H9 (cell line): Measurements from ENCODE around the gene UTS2B. TPM values are rescaled to one million over a fixed set of nuclear protein-coding genes. Genes with fewer than 3 reads are reported as not detected.

Experiments used
- DNase-seq: peaks from one replicate; pipeline ENCODE4 v3.0.0-alpha.2; 2017
- H2AFZ ChIP-seq: one replicate; pipeline ENCODE4 v1.6.1; 2013; ENCODE audit warnings: mild to moderate bottlenecking, low read length, control low read depth, moderate library complexity
- H2AK5ac ChIP-seq: 2 replicates; pipeline ENCODE4 v1.6.1; 2013; ENCODE audit warnings: low read length, control low read depth, mixed read lengths; ENCODE audit not compliant: insufficient read length
- H2BK120ac ChIP-seq: one replicate; pipeline ENCODE4 v1.6.1; 2013; ENCODE audit warnings: low read depth, mild to moderate bottlenecking, low read length, control low read depth, inconsistent platforms; ENCODE audit not compliant: poor library complexity, severe bottlenecking
- H2BK12ac ChIP-seq: 2 replicates; pipeline ENCODE4 v1.6.1; 2013; ENCODE audit warnings: low read length, control low read depth, mixed read lengths, low read depth; ENCODE audit not compliant: insufficient read length
- H2BK15ac ChIP-seq: 2 replicates; pipeline ENCODE4 v1.6.1; 2013; ENCODE audit warnings: low read depth, low read length, control low read depth
- H2BK20ac ChIP-seq: one replicate; pipeline ENCODE4 v1.6.1; 2013; ENCODE audit warnings: low read depth, mild to moderate bottlenecking, low read length, control low read depth, inconsistent platforms; ENCODE audit not compliant: poor library complexity, severe bottlenecking
- H2BK5ac ChIP-seq: 2 replicates; pipeline ENCODE4 v1.6.1; 2013; ENCODE audit warnings: low read length, control low read depth, mixed read lengths; ENCODE audit not compliant: insufficient read length
- H3K14ac ChIP-seq: 2 replicates; pipeline ENCODE4 v1.6.1; 2013; ENCODE audit warnings: low read length, control low read depth; ENCODE audit not compliant: insufficient read depth
- H3K18ac ChIP-seq: 2 replicates; pipeline ENCODE4 v1.6.1; 2013; ENCODE audit warnings: low read depth, mild to moderate bottlenecking, mixed read lengths, low read length, control low read depth; ENCODE audit not compliant: insufficient read length
- H3K23ac ChIP-seq: 2 replicates; pipeline ENCODE4 v1.6.1; 2013; ENCODE audit warnings: low read length, control low read depth, mixed read lengths, low read depth; ENCODE audit not compliant: insufficient read length
- H3K23me2 ChIP-seq: 2 replicates; pipeline ENCODE4 v1.6.1; 2013; ENCODE audit warnings: low read depth, mild to moderate bottlenecking, mixed read lengths, low read length, control low read depth; ENCODE audit not compliant: insufficient read length, poor library complexity, severe bottlenecking
- H3K27ac ChIP-seq: 2 replicates; pipeline ENCODE4 v1.5.1; 2013; ENCODE audit warnings: low read length, control low read depth, mixed read lengths, low read depth; ENCODE audit not compliant: insufficient read length
- H3K27me3 ChIP-seq: 2 replicates; pipeline ENCODE4 v1.6.1; 2013; ENCODE audit warnings: low read length, control low read depth, inconsistent platforms; ENCODE audit not compliant: insufficient read depth
- H3K4ac ChIP-seq: 2 replicates; pipeline ENCODE4 v1.6.1; 2013; ENCODE audit warnings: low read depth, mild to moderate bottlenecking, control low read depth, inconsistent platforms, low read length, moderate library complexity
- H3K4me1 ChIP-seq: 2 replicates; pipeline ENCODE4 v1.6.1; 2013; ENCODE audit warnings: low read length, control low read depth, inconsistent platforms; ENCODE audit not compliant: insufficient read depth
- H3K4me2 ChIP-seq: 2 replicates; pipeline ENCODE4 v1.6.1; 2013; ENCODE audit warnings: low read length, control low read depth, mixed read lengths; ENCODE audit not compliant: insufficient read length, insufficient read depth
- H3K56ac ChIP-seq: 2 replicates; pipeline ENCODE4 v1.6.1; 2013; ENCODE audit warnings: low read depth, mild to moderate bottlenecking, mixed read lengths, low read length, control low read depth; ENCODE audit not compliant: insufficient read length
- H3K79me1 ChIP-seq: 2 replicates; pipeline ENCODE4 v1.6.1; 2013; ENCODE audit warnings: low read depth, mild to moderate bottlenecking, moderate library complexity, low read length, control low read depth, inconsistent platforms; ENCODE audit not compliant: insufficient read depth, poor library complexity, severe bottlenecking
- H3K79me2 ChIP-seq: 2 replicates; pipeline ENCODE4 v1.6.1; 2013; ENCODE audit warnings: low read length, control low read depth, inconsistent platforms; ENCODE audit not compliant: insufficient read depth
- H3K9ac ChIP-seq: 2 replicates; pipeline ENCODE4 v1.6.1; 2013; ENCODE audit warnings: low read length, control low read depth, mixed read lengths; ENCODE audit not compliant: insufficient read length; ENCODE audit errors: extremely low read depth
- H3K9me3 ChIP-seq: one replicate; pipeline ENCODE4 v1.6.1; 2013; ENCODE audit warnings: low read depth, low read length, inconsistent platforms; ENCODE audit not compliant: control insufficient read depth
- H3T11ph ChIP-seq: one replicate; pipeline ENCODE4 v1.6.1; 2013; ENCODE audit warnings: mild to moderate bottlenecking, low read length, control low read depth, inconsistent platforms
- H4K20me1 ChIP-seq: one replicate; pipeline ENCODE4 v1.6.1; 2013; ENCODE audit not compliant: control insufficient read depth, insufficient read length, insufficient read depth
- H4K5ac ChIP-seq: 2 replicates; pipeline ENCODE4 v1.6.1; 2013; ENCODE audit warnings: low read depth, mild to moderate bottlenecking, mixed read lengths, low read length, control low read depth; ENCODE audit not compliant: insufficient read length
- H4K8ac ChIP-seq: replicated peaks from 2 replicates; pipeline ENCODE4 v1.6.1; 2013; ENCODE audit warnings: low read length, control low read depth, mixed read lengths, low read depth; ENCODE audit not compliant: insufficient read length
- H4K91ac ChIP-seq: 2 replicates; pipeline ENCODE4 v1.6.1; 2013; ENCODE audit warnings: low read depth, mild to moderate bottlenecking, moderate library complexity, mixed read lengths, low read length, control low read depth; ENCODE audit not compliant: insufficient read length
- H3K27ac Mint-ChIP-seq, 3 experiments: 2 replicates in 2 of 3; 3 replicates in 1 of 3; pipeline ENCODE4 v1.8.0; 2020 to 2021; ENCODE audit warnings: mixed read lengths in 3 of 3, mild to moderate bottlenecking in 1 of 3, moderate library complexity in 1 of 3
- H3K27me3 Mint-ChIP-seq: 2 replicates; pipeline ENCODE4 v1.8.0; 2021; ENCODE audit warnings: low read depth, mild to moderate bottlenecking, moderate library complexity, mixed read lengths
- H3K36me3 Mint-ChIP-seq, 3 experiments: 2 replicates in 2 of 3; 3 replicates in 1 of 3; pipeline ENCODE4 v1.8.0; 2020 to 2021; ENCODE audit warnings: low read depth in 3 of 3, mixed read lengths in 3 of 3; ENCODE audit not compliant: insufficient read depth in 1 of 3
- H3K4me1 Mint-ChIP-seq, 2 experiments: 2 replicates each; pipeline ENCODE4 v1.8.0; 2020; ENCODE audit warnings: mixed read lengths in 2 of 2
- H3K4me3 Mint-ChIP-seq, 2 experiments: 2 replicates in 1 of 2; 3 replicates in 1 of 2; pipeline ENCODE4 v1.8.0; 2020 to 2021; ENCODE audit warnings: mild to moderate bottlenecking in 2 of 2, mixed read lengths in 2 of 2, moderate library complexity in 1 of 2
- H3K9me3 Mint-ChIP-seq, 2 experiments: 2 replicates in 1 of 2; 3 replicates in 1 of 2; pipeline ENCODE4 v1.8.0; 2020; ENCODE audit warnings: mild to moderate bottlenecking in 2 of 2, mixed read lengths in 2 of 2, moderate library complexity in 1 of 2
- CTCF ChIP-seq: fragments of 200-600 bp; sonication (generic); conservative IDR thresholded peaks from 3 replicates; pipeline ENCODE4 v1.8.0; 2021; ENCODE audit warnings: antibody characterized with exemption, mild to moderate bottlenecking
- WGBS: extraction: QIAGEN DNeasy Blood & Tissue Kit; methylation state at CpG from one replicate; pipeline ENCODE4 v1.1.7; 2013; ENCODE audit warnings: missing lambda C conversion rate, low lambda C conversion rate, mixed read lengths; ENCODE audit not compliant: insufficient read length; ENCODE audit errors: extremely low coverage; 5-methylcytosine and 5-hydroxymethylcytosine counted together
- total RNA-seq: library from RNA; stranded (reverse); gene quantifications from 2 replicates; pipeline ENCODE4 v1.2.1, GENCODE V29; 2021

UTS2B gene
- total RNA-seq, 1 experiment from 2014 or later, result 0.09 TPM

DNA sequence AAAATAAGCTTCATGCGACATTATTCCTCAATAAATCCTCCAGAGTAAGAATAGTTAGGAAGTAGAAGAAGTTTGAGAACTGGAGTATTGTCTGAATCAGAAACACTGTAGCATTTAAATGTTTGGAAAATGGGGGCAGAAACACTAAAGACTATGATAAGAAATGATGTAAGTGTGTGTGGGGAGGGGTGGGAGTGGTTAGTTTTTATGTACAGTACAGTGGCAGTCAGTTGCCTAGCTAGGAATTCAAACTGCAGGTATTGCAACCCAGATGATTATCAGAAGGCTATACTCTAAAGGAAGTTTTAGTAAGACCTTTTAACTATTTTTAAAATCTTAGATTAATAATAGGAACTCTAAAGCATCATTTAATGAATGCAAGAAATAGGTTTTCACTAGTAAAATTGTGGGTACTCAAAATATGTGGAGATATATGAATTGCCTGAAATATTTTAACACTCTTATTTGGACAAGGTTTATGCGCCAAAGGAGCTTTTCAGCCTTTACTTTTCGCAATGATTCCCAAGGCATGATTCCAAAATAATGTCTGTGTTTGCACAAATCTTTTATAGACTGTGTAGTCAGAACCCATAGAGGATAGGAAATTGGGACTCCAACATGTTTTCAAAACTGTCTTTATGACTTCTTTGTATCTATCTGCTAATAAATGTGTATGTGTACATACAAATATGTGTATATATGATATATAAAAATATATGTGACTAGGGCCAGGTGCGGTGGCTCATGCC is 9.1 kb downstream of the UTS2B start:
- no peak overlapping the region for H4K91ac ChIP-seq
- no peaks in the 10 kb centered on the region for H3K4me1 ChIP-seq
- H3K23ac ChIP-seq, result no peak overlapping the region
- no peak overlapping the region for H4K5ac ChIP-seq
- H3K9me3 ChIP-seq, result no peaks in the 10 kb centered on the region
- no peak overlapping the region for H3K4me2 ChIP-seq
- no peaks in the 10 kb centered on the region for H3K79me1 ChIP-seq
- no peak overlapping the region for H3K14ac ChIP-seq
- no peak overlapping the region for H3K27ac Mint-ChIP-seq
- H3K9ac ChIP-seq, result no peak overlapping the region
- no peak overlapping the region for H4K8ac ChIP-seq
- H3K4me3 Mint-ChIP-seq, result no peak overlapping the region
- H3T11ph ChIP-seq, result no peak overlapping the region
- no peak for TF ChIP-seq CTCF
- no peak for DNase-seq
- no peak overlapping the region for H2BK120ac ChIP-seq
- no peaks in the 10 kb centered on the region; a peak in 1 of 7 replicates for H3K36me3 Mint-ChIP-seq
- H2BK15ac ChIP-seq, result no peak overlapping the region
- no peak overlapping the region for H2AK5ac ChIP-seq
- H2BK12ac ChIP-seq, result no peak overlapping the region
- H2BK20ac ChIP-seq, result no peak overlapping the region
- H3K56ac ChIP-seq, result no peak overlapping the region
- no peak overlapping the region for H3K4ac ChIP-seq
- H2BK5ac ChIP-seq, result no peak overlapping the region
- no peaks in the 10 kb centered on the region for H3K23me2 ChIP-seq
- H3K27me3 Mint-ChIP-seq, result peaks cover 6% of the 10 kb centered on the region; the same call in 1 of the 2 replicates
- no peak overlapping the region for H3K18ac ChIP-seq
- H3K27ac ChIP-seq, result no peak overlapping the region
- no peaks in the 10 kb centered on the region for H3K27me3 ChIP-seq
- no CpG with 5 or more reads among the region's 4 CpGs for WGBS
- no peaks in the 10 kb centered on the region for H3K9me3 Mint-ChIP-seq
- no peaks in the 10 kb centered on the region for H3K4me1 Mint-ChIP-seq
- no peak overlapping the region for H2AFZ ChIP-seq
- H4K20me1 ChIP-seq, result no peaks in the 10 kb centered on the region
- H3K79me2 ChIP-seq, result no peaks in the 10 kb centered on the region
